GM18499 (cell line): ENCODE data around the gene RNF169.

Source experiments
- ATAC-seq: cut with Tn5 transposase; IDR thresholded peaks from one replicate; pipeline ENCODE4 v1.9.1; 2021; ENCODE audit warnings: moderate number of reproducible peaks; ENCODE audit not compliant: insufficient read depth, unreplicated experiment

RNF169 gene

GRCh38 chr11:74748211-74749126 lies at the start of gene RNF169:
Gene RNF169 (plus strand): TSS chr11:74748849. CDS start chr11:74748881, 32 bp downstream.
- peak; percentile 86 for ATAC-seq

GRCh38 chr11:74699615-74700396 lies 48.8 kb upstream of the RNF169 start:
- no peak for ATAC-seq

- ATAC-seq: no peak
Measured at GRCh38 chr11:74701351-74701750, 47.3 kb upstream of the RNF169 start.

- ATAC-seq: no peak
Measured at GRCh38 chr11:74702383-74703007, 46.2 kb upstream of the RNF169 start.

GRCh38 chr11:74703211-74703610 lies 45.4 kb upstream of the RNF169 start:
- no peak for ATAC-seq

GRCh38 chr11:74707182-74707581 lies 41.5 kb upstream of the RNF169 start:
- no peak for ATAC-seq

- no peak for ATAC-seq
Measured at GRCh38 chr11:74707602-74708510, 40.8 kb upstream of the RNF169 start.

- ATAC-seq: no peak
Measured at GRCh38 chr11:74709175-74709574, 39.5 kb upstream of the RNF169 start.

- ATAC-seq: no peak
Measured at GRCh38 chr11:74710281-74710938, 38.2 kb upstream of the RNF169 start.

- no peak for ATAC-seq
Measured at GRCh38 chr11:74713686-74714085, 35.0 kb upstream of the RNF169 start.

- ATAC-seq: no peak
Measured at GRCh38 chr11:74714904-74715303, 33.7 kb upstream of the RNF169 start.

GRCh38 chr11:74717221-74717969 lies 31.3 kb upstream of the RNF169 start:
- ATAC-seq: no peak

- no peak for ATAC-seq
Measured at GRCh38 chr11:74719011-74719410, 29.6 kb upstream of the RNF169 start.

GRCh38 chr11:74720596-74721478 lies 27.8 kb upstream of the RNF169 start:
- ATAC-seq: no peak

- no peak for ATAC-seq
Measured at GRCh38 chr11:74721479-74721835, 27.2 kb upstream of the RNF169 start.

- ATAC-seq: no peak
Measured at GRCh38 chr11:74723511-74723910, 25.1 kb upstream of the RNF169 start.

GRCh38 chr11:74725701-74726100 lies 22.9 kb upstream of the RNF169 start:
- no peak for ATAC-seq
